Neural cell (in vitro differentiated cells): Measurements from ENCODE around the gene NFE2. TPM values are rescaled to one million over a fixed set of nuclear protein-coding genes. Genes with fewer than 3 reads are reported as not detected.

Experiments used
- H2AFZ ChIP-seq: fragments of 200-600, 300-800 bp; sonication (generic), shearing (Covaris generic); 2 replicates; pipeline ENCODE4 v1.6.0; 2014; ENCODE audit warnings: low read depth, mild to moderate bottlenecking, antibody characterized with exemption, low read length, moderate library complexity
- H3F3A ChIP-seq: fragments of 200-600 bp; shearing (Covaris generic); 2 replicates; pipeline ENCODE4 v1.6.1; 2016; ENCODE audit warnings: mild to moderate bottlenecking, moderate library complexity, mixed read lengths, antibody characterized with exemption, low read length; ENCODE audit not compliant: insufficient read depth, poor library complexity, severe bottlenecking
- H3K27ac ChIP-seq: fragments of 200-600, 300-800 bp; sonication (generic), shearing (Covaris generic); 2 replicates; pipeline ENCODE4 v1.5.1; 2014; ENCODE audit warnings: mild to moderate bottlenecking, low read length, moderate library complexity
- H3K27me3 ChIP-seq: fragments of 300-800, 200-600 bp; sonication (generic), shearing (Covaris generic); 2 replicates; pipeline ENCODE4 v1.6.0; 2014; ENCODE audit warnings: mild to moderate bottlenecking, low read depth, low read length, moderate library complexity; ENCODE audit not compliant: insufficient read depth
- H3K36me3 ChIP-seq: fragments of 300-800, 200-600 bp; sonication (generic), shearing (Covaris generic); 2 replicates; pipeline ENCODE4 v1.5.1; 2014; ENCODE audit warnings: mild to moderate bottlenecking, antibody characterized with exemption, low read length, moderate library complexity; ENCODE audit not compliant: insufficient read depth
- H3K4me2 ChIP-seq: fragments of 300-800, 200-600 bp; sonication (generic), shearing (Covaris generic); 2 replicates; pipeline ENCODE4 v1.6.0; 2014; ENCODE audit warnings: mild to moderate bottlenecking, low read length
- H3K4me3 ChIP-seq: fragments of 300-800, 200-600 bp; sonication (generic), shearing (Covaris generic); 2 replicates; pipeline ENCODE4 v1.5.1; 2014; ENCODE audit warnings: mild to moderate bottlenecking, low read length, moderate library complexity
- H3K79me2 ChIP-seq: fragments of 200-600 bp; shearing (Covaris generic); replicated peaks from 2 replicates; pipeline ENCODE4 v1.6.0; 2014; ENCODE audit warnings: mild to moderate bottlenecking, low read length, moderate library complexity; ENCODE audit not compliant: insufficient read depth
- H3K9ac ChIP-seq: fragments of 300-800, 200-600 bp; sonication (generic), shearing (Covaris generic); 2 replicates; pipeline ENCODE4 v1.6.1; 2016; ENCODE audit warnings: mild to moderate bottlenecking, low read length, mixed read lengths
- H3K9me2 ChIP-seq: fragments of 200-600 bp; shearing (Covaris generic); 2 replicates; pipeline ENCODE4 v1.6.1; 2016; ENCODE audit warnings: mild to moderate bottlenecking, low read length, mixed read lengths; ENCODE audit not compliant: insufficient read depth
- H3K9me3 ChIP-seq: fragments of 200-600, 300-800 bp; sonication (generic), shearing (Covaris generic); 2 replicates; pipeline ENCODE4 v1.6.1; 2016; ENCODE audit warnings: mild to moderate bottlenecking, mixed run types, low read length, moderate library complexity, mixed read lengths
- H4K20me1 ChIP-seq: fragments of 200-600 bp; shearing (Covaris generic); 2 replicates; pipeline ENCODE4 v1.6.1; 2016; ENCODE audit warnings: mild to moderate bottlenecking, mixed run types; ENCODE audit not compliant: insufficient read depth
- CTCF ChIP-seq: fragments of 450-650 bp; IDR thresholded peaks from 2 replicates; pipeline ENCODE4 v1.5.1; 2014; ENCODE audit warnings: antibody characterized with exemption, mild to moderate bottlenecking, moderate library complexity; ENCODE audit not compliant: poor library complexity, severe bottlenecking
- EP300 ChIP-seq: fragments of 450-650 bp; conservative IDR thresholded peaks from 2 replicates; pipeline ENCODE4 v1.6.1; 2014; ENCODE audit warnings: antibody characterized with exemption, mild to moderate bottlenecking, moderate library complexity; ENCODE audit not compliant: poor library complexity, severe bottlenecking
- EZH2 ChIP-seq: fragments of 200-600, 300-800 bp; shearing (Covaris generic), sonication (generic); IDR thresholded peaks from 2 replicates; pipeline ENCODE4 v1.6.1; 2014; ENCODE audit warnings: antibody characterized with exemption, low read length, borderline replicate concordance, mild to moderate bottlenecking; ENCODE audit not compliant: insufficient read depth, poor library complexity, severe bottlenecking
- MXI1 ChIP-seq: fragments of 450-650 bp; conservative IDR thresholded peaks from 2 replicates; pipeline ENCODE4 v1.6.1; 2014; ENCODE audit warnings: antibody characterized with exemption, mild to moderate bottlenecking; ENCODE audit not compliant: poor library complexity, severe bottlenecking
- POLR2AphosphoS5 ChIP-seq: IDR thresholded peaks from 2 replicates; pipeline ENCODE4 v1.6.1; 2012
- RAD21 ChIP-seq: fragments of 450-650 bp; conservative IDR thresholded peaks from 2 replicates; pipeline ENCODE4 v1.6.1; 2014; ENCODE audit warnings: antibody characterized with exemption, mild to moderate bottlenecking, moderate library complexity
- REST ChIP-seq: IDR thresholded peaks from 2 replicates; pipeline ENCODE4 v1.6.1; 2012; ENCODE audit warnings: borderline replicate concordance
- SMC3 ChIP-seq: fragments of 450-650 bp; conservative IDR thresholded peaks from 2 replicates; pipeline ENCODE4 v1.6.1; 2014; ENCODE audit warnings: antibody characterized with exemption, mild to moderate bottlenecking, moderate library complexity; ENCODE audit not compliant: poor library complexity
- TAF1 ChIP-seq: IDR thresholded peaks from 2 replicates; pipeline ENCODE4 v1.6.1; 2012; ENCODE audit warnings: low read depth
- polyA plus RNA-seq: library from polyadenylated mRNA; depleted of rRNA; stranded (reverse); fragments of >200 nt; gene quantifications from 2 replicates; pipeline ENCODE4 v1.2.3, GENCODE V29; 2014

The NFE2 gene
- polyA plus RNA-seq, 1 donor from 2014 or later = not detected

GRCh38 chr12:54298904-54299303 is 1.9 kb downstream of the NFE2 start:
- Histone ChIP-seq H3K9me2 (no peaks in the 10 kb centered on the region), H3K36me3 (no peaks in the 10 kb centered on the region), H3K9ac (no peak overlapping the region), H3K9me3 (no peaks in the 10 kb centered on the region), H2AFZ (no peak overlapping the region), H3K4me2 (no peak overlapping the region), H3K4me3 (no peak overlapping the region), H3K79me2 (no peaks in the 10 kb centered on the region), H3K27me3 (no peaks in the 10 kb centered on the region), H3F3A (no peaks in the 10 kb centered on the region), H4K20me1 (no peaks in the 10 kb centered on the region), H3K27ac (no peak overlapping the region)
- TF ChIP-seq MXI1 (no peak), TAF1 (no peak), POLR2AphosphoS5 (no peak), REST (no peak), SMC3 (no peak), CTCF (no peak), RAD21 (no peak), EZH2 (no peak), EP300 (no peak)

GRCh38 chr12:54296393-54297099 is 4.3 kb downstream of the NFE2 start:
- Histone ChIP-seq H3K4me3 (no peak overlapping the region), H3K9me2 (no peaks in the 10 kb centered on the region), H3K4me2 (no peak overlapping the region), H3K27ac (no peak overlapping the region), H4K20me1 (no peaks in the 10 kb centered on the region), H2AFZ (no peak overlapping the region), H3K9ac (no peak overlapping the region), H3K27me3 (no peaks in the 10 kb centered on the region), H3K79me2 (no peaks in the 10 kb centered on the region), H3K36me3 (no peaks in the 10 kb centered on the region), H3F3A (no peaks in the 10 kb centered on the region), H3K9me3 (no peaks in the 10 kb centered on the region)
- TF ChIP-seq MXI1 = no peak
- TF ChIP-seq CTCF = no peak
- no peak for TF ChIP-seq POLR2AphosphoS5
- no peak for TF ChIP-seq TAF1
- TF ChIP-seq EP300 = no peak
- TF ChIP-seq EZH2 = no peak
- TF ChIP-seq SMC3 = no peak
- no peak for TF ChIP-seq RAD21
- TF ChIP-seq REST = no peak
